RWPE1 (cell line): Measurements from ENCODE around the gene SP140.

ENCODE experiments used
- CTCF ChIA-PET: fragments of 350-600 bp; sonication (Branson Sonifier 250); formaldehyde crosslinking; extraction: SDS; loops from one replicate; lab custom pipeline; 2021; lab: Yijun Ruan, JAX
- POLR2A ChIA-PET: fragments of 400-600 bp; formaldehyde crosslinking; extraction: SDS; loops from one replicate; lab custom pipeline; 2020; ENCODE audit warnings: antibody characterized with exemption; ENCODE audit not compliant: low non-redundant PET; lab: Yijun Ruan, JAX
- DNase-seq: peaks from one replicate; pipeline ENCODE4 v3.0.0; 2012; ENCODE audit warnings: low spot score
- H3K27ac ChIP-seq: fragments of 450-650 bp; 2 replicates; pipeline ENCODE4 v1.5.1; 2017
- TF ChIP-seq, protein P1 (sequence below): fragments of 450-650 bp; conservative IDR thresholded peaks from 2 replicates; pipeline ENCODE4 v1.5.1; 2017; ENCODE audit warnings: low read depth, mild to moderate bottlenecking

SP140 gene

DNA sequence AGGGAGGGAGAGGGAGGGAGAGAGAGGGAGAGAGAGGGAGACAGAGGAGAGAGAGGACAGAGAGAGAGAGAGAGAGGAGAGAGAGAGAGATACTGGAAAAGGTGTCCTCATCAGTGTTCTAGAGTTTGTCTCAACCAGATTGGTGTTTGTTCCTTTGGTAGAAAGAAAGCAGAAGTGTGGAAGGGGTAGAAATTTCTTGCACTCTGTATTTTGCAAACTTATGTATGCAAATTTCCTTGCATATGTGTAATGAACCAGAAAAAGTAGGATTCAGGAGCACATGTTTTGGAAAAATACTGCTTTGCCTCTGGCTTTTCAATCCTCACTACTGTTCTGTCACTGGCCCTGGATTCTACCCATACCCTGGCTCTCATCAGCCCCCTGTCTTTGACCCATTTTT lies 1.1 kb upstream of the SP140 start:
- no peak overlapping the region for H3K27ac ChIP-seq
- TF ChIP-seq, protein P1, sequence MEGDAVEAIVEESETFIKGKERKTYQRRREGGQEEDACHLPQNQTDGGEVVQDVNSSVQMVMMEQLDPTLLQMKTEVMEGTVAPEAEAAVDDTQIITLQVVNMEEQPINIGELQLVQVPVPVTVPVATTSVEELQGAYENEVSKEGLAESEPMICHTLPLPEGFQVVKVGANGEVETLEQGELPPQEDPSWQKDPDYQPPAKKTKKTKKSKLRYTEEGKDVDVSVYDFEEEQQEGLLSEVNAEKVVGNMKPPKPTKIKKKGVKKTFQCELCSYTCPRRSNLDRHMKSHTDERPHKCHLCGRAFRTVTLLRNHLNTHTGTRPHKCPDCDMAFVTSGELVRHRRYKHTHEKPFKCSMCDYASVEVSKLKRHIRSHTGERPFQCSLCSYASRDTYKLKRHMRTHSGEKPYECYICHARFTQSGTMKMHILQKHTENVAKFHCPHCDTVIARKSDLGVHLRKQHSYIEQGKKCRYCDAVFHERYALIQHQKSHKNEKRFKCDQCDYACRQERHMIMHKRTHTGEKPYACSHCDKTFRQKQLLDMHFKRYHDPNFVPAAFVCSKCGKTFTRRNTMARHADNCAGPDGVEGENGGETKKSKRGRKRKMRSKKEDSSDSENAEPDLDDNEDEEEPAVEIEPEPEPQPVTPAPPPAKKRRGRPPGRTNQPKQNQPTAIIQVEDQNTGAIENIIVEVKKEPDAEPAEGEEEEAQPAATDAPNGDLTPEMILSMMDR: no peak
- no peak for DNase-seq
- ChIA-PET CTCF (interaction anchor here (0.6 kb wide), 1 partner anchor 30 kb away, joined by 3 read pairs; no protein-coding TSS in a partner anchor), POLR2A (no interaction called here)

DNA sequence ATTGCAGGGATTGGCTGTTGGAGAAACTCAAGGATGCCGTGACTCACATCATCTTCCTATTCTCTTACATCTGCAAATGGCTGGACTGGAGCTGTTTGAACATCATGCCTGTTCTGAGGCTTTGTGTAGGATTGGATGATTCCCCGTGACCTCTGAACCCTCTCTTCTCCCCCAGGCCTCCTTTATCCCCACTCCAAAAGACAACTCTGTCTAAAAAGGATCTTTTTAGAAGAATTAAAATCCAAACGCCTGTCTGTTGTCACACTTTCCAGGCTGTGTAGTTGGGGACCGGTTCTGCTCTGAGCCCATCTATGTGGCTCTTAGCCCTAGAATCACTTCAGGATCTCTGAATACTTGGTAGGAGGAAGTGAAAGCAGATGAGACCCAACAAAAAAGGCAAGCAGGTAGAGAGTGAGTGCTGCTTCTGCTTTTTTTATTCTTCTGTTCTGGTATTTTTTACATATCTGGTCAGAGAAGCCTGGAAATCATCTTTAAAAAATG lies 565 bp downstream of the SP140 start:
- no peak for DNase-seq
- POLR2A ChIA-PET: no interaction called here
- no peak overlapping the region for H3K27ac ChIP-seq
- TF ChIP-seq, protein P1: no peak
- CTCF ChIA-PET: no interaction called here

DNA sequence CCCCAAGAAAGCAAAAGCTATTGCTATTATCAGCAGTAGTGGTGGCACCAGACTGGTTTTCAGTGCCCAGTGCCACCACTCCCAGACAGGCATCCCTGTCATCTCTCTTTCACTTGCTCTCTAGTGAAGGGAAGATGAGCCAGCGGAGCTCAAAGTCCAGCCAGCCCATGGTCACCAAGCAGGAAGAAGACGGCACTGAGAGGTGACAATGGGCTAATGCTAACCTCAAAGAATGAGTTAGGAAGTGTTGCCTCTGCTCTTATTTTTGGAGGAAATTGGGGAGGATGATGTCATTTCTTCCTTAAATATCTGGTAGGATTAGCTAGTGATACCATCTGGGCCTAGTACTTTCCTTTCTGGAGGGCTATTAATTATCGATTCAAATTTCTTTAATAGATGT lies 1.7 kb downstream of the SP140 start:
- CTCF ChIA-PET: interaction anchor here (0.7 kb wide), 1 partner anchor 106 kb away, joined by 3 read pairs; no protein-coding TSS in a partner anchor

DNA sequence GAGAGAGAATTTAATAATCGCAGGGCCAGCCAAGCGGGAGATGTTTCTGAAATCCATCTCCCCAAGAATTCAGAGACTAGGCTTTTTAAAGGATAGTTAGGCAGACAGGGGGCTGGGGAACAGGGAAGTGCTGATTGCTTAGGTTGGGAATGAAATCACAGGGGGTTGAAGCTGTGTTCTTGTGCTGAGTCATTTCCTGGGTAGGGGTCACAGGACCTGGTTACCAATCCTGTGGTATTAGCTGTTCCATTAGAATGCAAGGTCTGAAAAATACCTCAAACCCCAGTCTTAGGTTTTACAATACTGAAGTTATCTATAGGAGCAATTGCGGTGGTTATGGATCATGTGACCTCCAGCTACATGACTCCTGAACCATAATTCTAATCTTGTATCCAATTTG lies 4.6 kb downstream of the SP140 start:
- no peak for DNase-seq
- ChIA-PET CTCF (no interaction called here), POLR2A (no interaction called here)
- TF ChIP-seq, protein P1: no peak
- no peak overlapping the region for H3K27ac ChIP-seq

More for the DNA sequence above, 1.7 kb downstream of the SP140 start:
- no peak for DNase-seq
- TF ChIP-seq, protein P1: no peak
- POLR2A ChIA-PET: no interaction called here
- H3K27ac ChIP-seq: no peak overlapping the region

DNA sequence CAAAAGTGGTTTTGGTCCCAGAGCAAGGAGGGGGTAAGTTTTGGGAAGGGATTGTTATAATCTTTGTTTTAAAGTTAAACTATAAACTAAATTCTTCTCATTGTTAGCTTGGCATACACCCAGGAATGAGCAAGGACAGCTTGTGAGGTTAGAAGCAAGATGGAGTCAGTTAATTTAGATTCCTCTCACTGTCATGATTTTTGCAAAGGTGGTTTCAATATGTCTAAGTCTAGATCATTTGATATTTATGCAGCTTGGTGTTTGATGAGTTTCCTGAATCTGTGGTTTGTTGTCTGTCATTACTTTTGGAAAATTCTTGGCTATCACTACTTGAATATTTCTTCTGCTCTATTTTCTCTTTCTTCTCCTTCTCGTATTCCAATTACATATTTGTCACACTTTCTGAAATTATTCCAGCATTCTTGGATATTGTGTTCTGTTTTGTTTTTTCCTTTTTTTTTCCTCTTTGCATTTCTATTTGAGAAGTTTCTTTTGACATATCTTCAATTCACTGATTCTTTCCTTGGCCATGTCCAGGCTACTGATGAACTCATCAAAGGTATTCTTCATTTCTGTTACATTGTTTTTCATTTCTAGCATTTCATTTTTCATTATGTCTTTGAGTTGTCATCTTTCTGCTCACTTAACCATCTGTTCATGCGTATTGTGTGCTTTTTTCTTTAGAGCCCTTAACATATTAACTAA lies 5.1 kb downstream of the SP140 start:
- H3K27ac ChIP-seq: no peak overlapping the region
- ChIA-PET CTCF (no interaction called here), POLR2A (interaction anchor here (0.6 kb wide), 1 partner anchor 115 kb away, joined by 5 read pairs; no protein-coding TSS in a partner anchor)
- TF ChIP-seq, protein P1: no peak
- no peak for DNase-seq

DNA sequence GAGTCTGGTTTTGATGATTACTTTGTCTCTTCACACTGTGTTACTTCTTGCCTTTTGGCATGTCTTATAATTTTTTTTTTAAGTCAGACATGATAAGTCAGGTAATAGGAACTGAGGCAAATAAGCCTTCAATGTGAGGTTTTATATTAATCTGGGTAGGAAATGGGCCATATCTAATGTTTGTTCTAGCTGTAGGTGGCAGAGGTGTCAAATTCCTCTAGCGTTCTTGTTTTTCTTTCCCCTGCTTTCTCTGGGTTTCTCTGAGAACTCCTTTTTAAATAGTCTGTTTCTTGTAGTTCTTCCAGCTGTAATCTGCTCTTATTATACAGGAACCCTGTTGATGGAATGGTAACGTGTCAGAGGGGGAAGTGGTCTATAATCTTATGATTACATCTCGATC lies 5.7 kb downstream of the SP140 start:
- no peak for DNase-seq
- TF ChIP-seq, protein P1: no peak
- ChIA-PET CTCF (no interaction called here), POLR2A (no interaction called here)
- H3K27ac ChIP-seq: no peak overlapping the region
